Measurements from ENCODE around the gene PDCL2.

PDCL2 gene

DNA sequence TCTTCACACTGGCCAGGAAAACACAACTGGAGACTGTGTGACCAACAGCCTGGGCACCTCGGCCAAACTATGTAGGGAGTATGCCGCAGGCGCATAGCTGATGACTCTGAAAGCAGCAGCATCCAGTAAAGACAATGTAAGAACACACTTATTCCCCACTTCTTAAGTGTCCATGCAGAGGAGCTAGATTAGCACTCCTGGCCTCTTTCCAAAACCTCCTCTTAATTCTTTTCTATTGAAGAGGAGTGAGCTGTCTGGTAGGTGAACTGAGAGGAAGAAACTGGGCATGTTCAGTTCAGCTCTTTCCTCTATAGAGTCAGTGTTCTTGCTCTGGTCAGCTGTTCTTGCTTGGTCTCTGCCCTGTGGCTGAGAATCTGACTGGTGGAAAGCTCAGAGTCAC, 23.0 kb upstream of the PDCL2 start:
- TF ChIP-seq FOXA1 (IDR thresholded peaks at IDR 0.05): no peak
- no peak for TF ChIP-seq CTBP1 (IDR thresholded peaks at IDR 0.05; ENCODE audit: borderline replicate concordance)
- no peak for TF ChIP-seq SP1 (IDR thresholded peaks at IDR 0.05)
- TF ChIP-seq TARDBP (IDR thresholded peaks at IDR 0.05): no peak
- TF ChIP-seq ZNF384 (IDR thresholded peaks at IDR 0.05): no peak
- TF ChIP-seq FOXK2 (IDR thresholded peaks at IDR 0.05): no peak
- no peak for TF ChIP-seq SUZ12 (IDR thresholded peaks at IDR 0.05)
- CTCF ChIA-PET: no interaction called here
- POLR2A ChIA-PET: no interaction called here
- no peak for DNase-seq (ENCODE audit: extremely low spot score)

DNA sequence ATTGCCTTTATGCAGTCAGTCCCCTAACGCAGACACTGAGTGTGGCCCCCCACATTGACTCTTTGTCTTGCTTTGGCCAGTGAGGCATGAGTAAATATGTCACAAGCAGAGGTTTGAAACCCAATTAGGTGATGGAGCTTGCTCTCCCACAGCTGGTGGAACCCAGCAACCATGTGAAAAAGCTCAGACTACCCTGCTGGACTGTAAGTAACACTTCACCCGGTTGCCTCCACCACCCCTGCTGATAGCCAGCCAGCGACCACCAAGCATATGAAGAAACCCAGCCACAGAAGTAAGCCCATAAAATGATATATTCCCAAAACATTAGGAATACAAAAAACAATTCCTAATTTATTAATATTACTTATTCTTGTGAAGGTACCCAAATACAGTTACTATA, 21.6 kb upstream of the PDCL2 start:
- ChIA-PET POLR2A (no interaction called here), CTCF (interaction anchor here (0.6 kb wide), 1 partner anchor 24 kb away, joined by 3 read pairs; no protein-coding TSS in a partner anchor)
- DNase-seq (ENCODE audit: extremely low spot score): no peak
- TF ChIP-seq, protein P1, sequence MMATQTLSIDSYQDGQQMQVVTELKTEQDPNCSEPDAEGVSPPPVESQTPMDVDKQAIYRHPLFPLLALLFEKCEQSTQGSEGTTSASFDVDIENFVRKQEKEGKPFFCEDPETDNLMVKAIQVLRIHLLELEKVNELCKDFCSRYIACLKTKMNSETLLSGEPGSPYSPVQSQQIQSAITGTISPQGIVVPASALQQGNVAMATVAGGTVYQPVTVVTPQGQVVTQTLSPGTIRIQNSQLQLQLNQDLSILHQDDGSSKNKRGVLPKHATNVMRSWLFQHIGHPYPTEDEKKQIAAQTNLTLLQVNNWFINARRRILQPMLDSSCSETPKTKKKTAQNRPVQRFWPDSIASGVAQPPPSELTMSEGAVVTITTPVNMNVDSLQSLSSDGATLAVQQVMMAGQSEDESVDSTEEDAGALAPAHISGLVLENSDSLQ (IDR thresholded peaks at IDR 0.05): no peak
- TF ChIP-seq BHLHE40 (IDR thresholded peaks at IDR 0.05; ENCODE audit: borderline replicate concordance): no peak
- TF ChIP-seq HDGF (IDR thresholded peaks at IDR 0.05; ENCODE audit: borderline replicate concordance): no peak
- no peak for TF ChIP-seq ELF4 (IDR thresholded peaks at IDR 0.05)
- no peak for TF ChIP-seq TARDBP (IDR thresholded peaks at IDR 0.05)
- TF ChIP-seq LEF1 (IDR thresholded peaks at IDR 0.05; ENCODE audit: borderline replicate concordance): no peak

DNA sequence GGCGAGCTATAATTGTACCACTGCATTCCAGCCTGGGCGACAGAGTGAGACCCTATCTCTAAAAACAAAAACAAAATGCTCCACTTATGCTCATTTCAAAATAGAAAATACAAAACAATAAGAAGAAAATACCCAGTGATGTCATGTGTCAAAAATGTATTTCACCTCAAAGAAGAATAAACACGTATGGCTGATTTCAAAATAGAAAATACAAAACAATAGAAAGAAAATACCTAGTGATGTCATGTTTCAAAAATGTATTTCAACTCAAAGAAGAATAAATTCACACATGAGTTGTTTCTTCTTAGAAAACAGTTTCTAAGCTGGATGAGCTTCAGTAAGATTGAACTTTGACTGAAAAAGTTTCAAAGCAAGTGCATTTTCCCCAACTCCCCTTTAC, 20.3 kb upstream of the PDCL2 start:
- no peak for DNase-seq (ENCODE audit: extremely low spot score)
- POLR2A ChIA-PET: no interaction called here
- CTCF ChIA-PET: no interaction called here
- TF ChIP-seq FOXA1 (IDR thresholded peaks at IDR 0.05) (no peak), ARNT (IDR thresholded peaks at IDR 0.05) (no peak), TARDBP (IDR thresholded peaks at IDR 0.05) (no peak), FOXK2 (IDR thresholded peaks at IDR 0.05) (no peak), SP1 (IDR thresholded peaks at IDR 0.05) (no peak), NFRKB (IDR thresholded peaks at IDR 0.05) (no peak), SUZ12 (IDR thresholded peaks at IDR 0.05) (no peak), FOXM1 (IDR thresholded peaks at IDR 0.05; ENCODE audit: borderline replicate concordance) (no peak), HDGF (IDR thresholded peaks at IDR 0.05; ENCODE audit: borderline replicate concordance) (no peak)
- TF ChIP-seq, protein P1 (IDR thresholded peaks at IDR 0.05): no peak

DNA sequence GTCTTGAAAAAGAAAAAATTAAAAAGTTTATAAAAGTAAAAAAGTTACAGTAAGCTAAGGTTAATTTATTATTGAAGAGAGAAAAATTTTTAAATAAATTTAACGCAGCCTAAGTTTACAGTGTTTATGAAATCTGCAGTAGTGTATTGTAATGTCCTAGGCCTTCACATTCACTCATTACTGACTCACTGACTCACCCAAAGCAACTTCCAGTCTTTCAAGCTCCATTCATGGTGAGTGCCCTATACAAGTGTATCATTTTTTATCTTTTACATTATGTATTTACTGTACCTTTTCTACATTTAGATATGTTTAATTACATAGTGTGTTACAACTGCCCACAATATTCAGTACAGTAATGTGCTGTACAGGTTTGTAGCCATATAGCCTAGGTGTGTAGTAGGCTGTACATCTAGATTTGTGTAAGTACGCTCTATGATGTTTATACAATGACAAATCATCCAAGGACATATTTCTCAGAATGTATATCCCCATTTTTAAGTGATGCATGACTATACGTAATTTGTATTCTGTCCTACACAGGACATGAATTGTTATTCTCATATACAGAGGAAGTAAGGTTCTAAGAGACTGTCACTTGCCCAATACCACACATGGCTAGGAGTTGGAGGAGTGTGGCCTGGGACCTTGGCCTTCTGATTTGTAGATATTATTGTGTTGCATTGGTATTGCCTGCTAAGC, 19.5 kb upstream of the PDCL2 start:
- TF ChIP-seq BHLHE40 (IDR thresholded peaks at IDR 0.05; ENCODE audit: borderline replicate concordance) (no peak), TARDBP (IDR thresholded peaks at IDR 0.05) (no peak), SUZ12 (IDR thresholded peaks at IDR 0.05) (no peak), FOXK2 (IDR thresholded peaks at IDR 0.05) (no peak), CTBP1 (IDR thresholded peaks at IDR 0.05; ENCODE audit: borderline replicate concordance) (no peak), ARNT (IDR thresholded peaks at IDR 0.05) (no peak), ELF4 (IDR thresholded peaks at IDR 0.05) (no peak), SP1 (IDR thresholded peaks at IDR 0.05) (no peak), ZNF384 (IDR thresholded peaks at IDR 0.05) (no peak), HDGF (IDR thresholded peaks at IDR 0.05; ENCODE audit: borderline replicate concordance) (no peak), FOXA1 (IDR thresholded peaks at IDR 0.05) (no peak), FOXM1 (IDR thresholded peaks at IDR 0.05; ENCODE audit: borderline replicate concordance) (no peak), L3MBTL2 (conservative IDR thresholded peaks at IDR 0.05) (no peak), NFRKB (IDR thresholded peaks at IDR 0.05) (no peak), LEF1 (IDR thresholded peaks at IDR 0.05; ENCODE audit: borderline replicate concordance) (no peak)
- TF ChIP-seq, protein P1 (IDR thresholded peaks at IDR 0.05): no peak
- ChIA-PET POLR2A (no interaction called here), CTCF (no interaction called here)
- DNase-seq (ENCODE audit: extremely low spot score): no peak

DNA sequence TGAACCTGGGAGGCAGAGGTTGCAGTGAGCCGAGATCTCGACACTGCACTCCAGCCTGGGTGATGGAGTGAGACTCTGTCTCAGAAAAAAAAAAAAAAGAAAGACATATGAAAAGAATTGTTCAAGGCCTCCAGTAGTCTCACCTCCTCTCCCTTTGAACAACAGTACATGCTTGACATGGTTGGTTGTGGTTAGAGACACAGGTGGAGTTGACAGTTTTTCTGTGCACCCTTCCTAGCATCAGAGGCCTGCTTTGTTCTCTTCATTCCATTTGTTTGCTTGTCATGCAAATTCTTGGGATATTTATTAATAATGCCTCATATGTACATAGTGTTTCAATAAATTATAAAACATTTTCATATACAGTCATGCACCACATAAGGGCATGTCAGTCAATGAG, 18.3 kb upstream of the PDCL2 start:
- no peak for TF ChIP-seq SUZ12 (IDR thresholded peaks at IDR 0.05)
- TF ChIP-seq FOXK2 (IDR thresholded peaks at IDR 0.05): no peak
- no peak for TF ChIP-seq ARNT (IDR thresholded peaks at IDR 0.05)
- TF ChIP-seq HDGF (IDR thresholded peaks at IDR 0.05; ENCODE audit: borderline replicate concordance): no peak
- TF ChIP-seq TARDBP (IDR thresholded peaks at IDR 0.05): no peak
- no peak for TF ChIP-seq BHLHE40 (IDR thresholded peaks at IDR 0.05; ENCODE audit: borderline replicate concordance)
- no peak for TF ChIP-seq FOXM1 (IDR thresholded peaks at IDR 0.05; ENCODE audit: borderline replicate concordance)
- TF ChIP-seq NFRKB (IDR thresholded peaks at IDR 0.05): no peak
- no peak for TF ChIP-seq CTBP1 (IDR thresholded peaks at IDR 0.05; ENCODE audit: borderline replicate concordance)
- no peak for TF ChIP-seq LEF1 (IDR thresholded peaks at IDR 0.05; ENCODE audit: borderline replicate concordance)
- TF ChIP-seq L3MBTL2 (conservative IDR thresholded peaks at IDR 0.05): no peak
- no peak for TF ChIP-seq ELF4 (IDR thresholded peaks at IDR 0.05)
- CTCF ChIA-PET: interaction anchor here (0.7 kb wide), 1 partner anchor 15 kb away, joined by 5 read pairs; no protein-coding TSS in a partner anchor
- no peak for DNase-seq (ENCODE audit: extremely low spot score)
- POLR2A ChIA-PET: no interaction called here

DNA sequence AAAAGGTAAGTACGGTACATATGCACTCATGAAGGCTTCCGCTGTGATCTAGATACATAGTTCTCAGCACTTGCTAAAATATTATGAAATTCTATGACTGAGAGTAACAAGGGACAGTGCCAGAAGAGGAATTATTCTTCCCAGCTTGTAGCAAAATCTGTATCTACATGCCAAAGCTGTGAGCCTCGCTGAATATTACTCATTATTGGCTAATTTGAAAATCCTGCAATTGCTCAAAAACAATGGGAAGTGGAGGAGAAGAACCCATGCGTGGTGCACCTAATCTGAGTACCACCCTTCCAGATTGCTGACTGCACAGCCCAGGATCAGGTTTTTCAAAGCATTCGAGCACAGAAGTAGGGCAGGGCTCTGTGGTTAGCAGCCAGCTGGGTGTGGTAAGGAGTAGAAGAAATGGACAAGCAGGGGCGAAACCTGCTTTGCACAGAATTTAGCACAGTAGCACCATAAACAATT, 17.4 kb upstream of the PDCL2 start:
- no peak for TF ChIP-seq ARNT (IDR thresholded peaks at IDR 0.05)
- no peak for TF ChIP-seq TARDBP (IDR thresholded peaks at IDR 0.05)
- no peak for TF ChIP-seq BHLHE40 (IDR thresholded peaks at IDR 0.05; ENCODE audit: borderline replicate concordance)
- no peak for TF ChIP-seq FOXA1 (IDR thresholded peaks at IDR 0.05)
- TF ChIP-seq SP1 (IDR thresholded peaks at IDR 0.05): no peak
- no peak for TF ChIP-seq SUZ12 (IDR thresholded peaks at IDR 0.05)
- TF ChIP-seq, protein P1 (IDR thresholded peaks at IDR 0.05): no peak
- TF ChIP-seq CTBP1 (IDR thresholded peaks at IDR 0.05; ENCODE audit: borderline replicate concordance): no peak
- no peak for TF ChIP-seq HDGF (IDR thresholded peaks at IDR 0.05; ENCODE audit: borderline replicate concordance)
- no peak for TF ChIP-seq LEF1 (IDR thresholded peaks at IDR 0.05; ENCODE audit: borderline replicate concordance)
- TF ChIP-seq L3MBTL2 (conservative IDR thresholded peaks at IDR 0.05): no peak
- TF ChIP-seq NFRKB (IDR thresholded peaks at IDR 0.05): no peak
- TF ChIP-seq ELF4 (IDR thresholded peaks at IDR 0.05): no peak
- no peak for TF ChIP-seq FOXK2 (IDR thresholded peaks at IDR 0.05)
- TF ChIP-seq FOXM1 (IDR thresholded peaks at IDR 0.05; ENCODE audit: borderline replicate concordance): no peak
- CTCF ChIA-PET: interaction anchor here (1.0 kb wide), 1 partner anchor 15 kb away, joined by 3 read pairs; no protein-coding TSS in a partner anchor
- POLR2A ChIA-PET: no interaction called here
- DNase-seq (ENCODE audit: extremely low spot score): no peak
